ENCODE measurements around the gene PLAC1.

- TF ChIP-seq, protein P1, sequence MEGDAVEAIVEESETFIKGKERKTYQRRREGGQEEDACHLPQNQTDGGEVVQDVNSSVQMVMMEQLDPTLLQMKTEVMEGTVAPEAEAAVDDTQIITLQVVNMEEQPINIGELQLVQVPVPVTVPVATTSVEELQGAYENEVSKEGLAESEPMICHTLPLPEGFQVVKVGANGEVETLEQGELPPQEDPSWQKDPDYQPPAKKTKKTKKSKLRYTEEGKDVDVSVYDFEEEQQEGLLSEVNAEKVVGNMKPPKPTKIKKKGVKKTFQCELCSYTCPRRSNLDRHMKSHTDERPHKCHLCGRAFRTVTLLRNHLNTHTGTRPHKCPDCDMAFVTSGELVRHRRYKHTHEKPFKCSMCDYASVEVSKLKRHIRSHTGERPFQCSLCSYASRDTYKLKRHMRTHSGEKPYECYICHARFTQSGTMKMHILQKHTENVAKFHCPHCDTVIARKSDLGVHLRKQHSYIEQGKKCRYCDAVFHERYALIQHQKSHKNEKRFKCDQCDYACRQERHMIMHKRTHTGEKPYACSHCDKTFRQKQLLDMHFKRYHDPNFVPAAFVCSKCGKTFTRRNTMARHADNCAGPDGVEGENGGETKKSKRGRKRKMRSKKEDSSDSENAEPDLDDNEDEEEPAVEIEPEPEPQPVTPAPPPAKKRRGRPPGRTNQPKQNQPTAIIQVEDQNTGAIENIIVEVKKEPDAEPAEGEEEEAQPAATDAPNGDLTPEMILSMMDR (IDR thresholded peaks at IDR 0.05; ENCODE audit: low read depth, low read length): no peak
- TF ChIP-seq EZH2phosphoT487 (IDR thresholded peaks at IDR 0.05; ENCODE audit: low read depth): no peak
Observed at GRCh38 chrX:134669378-134670098, 11.3 kb upstream of the PLAC1 start.

Data from OCI-LY3 (cell line).